HG02870 (cell line): Measurements from ENCODE around the gene DCT.

Source experiments
- ATAC-seq: cut with Tn5 transposase; IDR thresholded peaks from one replicate; pipeline ENCODE4 v1.9.1; 2021; ENCODE audit warnings: mild to moderate bottlenecking, moderate library complexity; ENCODE audit not compliant: unreplicated experiment

The DCT gene

GRCh38 chr13:94454906-94455305 is 24.6 kb downstream of the DCT start:
- no peak for ATAC-seq

- no peak for ATAC-seq
Observed at GRCh38 chr13:94454334-94454733, 25.1 kb downstream of the DCT start.

- ATAC-seq, result no peak
Observed at GRCh38 chr13:94444826-94445225, 34.7 kb downstream of the DCT start.

GRCh38 chr13:94435604-94436226 is 43.8 kb downstream of the DCT start:
- no peak for ATAC-seq

- peak; percentile 76 for ATAC-seq
Observed at GRCh38 chr13:94433055-94433961, 46.2 kb downstream of the DCT start.

- no peak for ATAC-seq
Observed at GRCh38 chr13:94431987-94432386, 47.5 kb downstream of the DCT start.

- ATAC-seq, result no peak
Observed at GRCh38 chr13:94431574-94431973, 47.9 kb downstream of the DCT start.

- no peak for ATAC-seq
Observed at GRCh38 chr13:94427313-94427953, 52.0 kb downstream of the DCT start.

GRCh38 chr13:94419925-94420305 is 59.6 kb downstream of the DCT start:
- no peak for ATAC-seq

- ATAC-seq, result peak; percentile 73
Observed at GRCh38 chr13:94419304-94419924, 60.1 kb downstream of the DCT start.

GRCh38 chr13:94417294-94417693 is 62.2 kb downstream of the DCT start:
- no peak for ATAC-seq

- ATAC-seq, result no peak
Observed at GRCh38 chr13:94416454-94417080, 62.9 kb downstream of the DCT start.

GRCh38 chr13:94415500-94416237 is 63.8 kb downstream of the DCT start:
- no peak for ATAC-seq

- no peak for ATAC-seq
Observed at GRCh38 chr13:94414708-94415107, 64.8 kb downstream of the DCT start.

GRCh38 chr13:94414141-94414540 is 65.3 kb downstream of the DCT start:
- no peak for ATAC-seq

GRCh38 chr13:94413598-94413944 is 65.9 kb downstream of the DCT start:
- no peak for ATAC-seq

GRCh38 chr13:94412870-94413597 is 66.4 kb downstream of the DCT start:
- ATAC-seq, result no peak

GRCh38 chr13:94411747-94412146 is 67.7 kb downstream of the DCT start:
- ATAC-seq, result no peak

- no peak for ATAC-seq
Observed at GRCh38 chr13:94408314-94409036, 71.0 kb downstream of the DCT start.
